GM20000 (cell line): ENCODE measurements around the gene KRT27.

Experiments
- DNase-seq: peaks from one replicate; pipeline ENCODE4 v3.0.0; 2012; ENCODE audit warnings: low spot score
- TF ChIP-seq, protein P1 (sequence below): IDR thresholded peaks from 2 replicates; pipeline ENCODE4 v1.5.1; 2012; ENCODE audit warnings: mild to moderate bottlenecking, control low read depth; ENCODE audit errors: extremely low read depth, missing control alignments

KRT27 gene

DNA sequence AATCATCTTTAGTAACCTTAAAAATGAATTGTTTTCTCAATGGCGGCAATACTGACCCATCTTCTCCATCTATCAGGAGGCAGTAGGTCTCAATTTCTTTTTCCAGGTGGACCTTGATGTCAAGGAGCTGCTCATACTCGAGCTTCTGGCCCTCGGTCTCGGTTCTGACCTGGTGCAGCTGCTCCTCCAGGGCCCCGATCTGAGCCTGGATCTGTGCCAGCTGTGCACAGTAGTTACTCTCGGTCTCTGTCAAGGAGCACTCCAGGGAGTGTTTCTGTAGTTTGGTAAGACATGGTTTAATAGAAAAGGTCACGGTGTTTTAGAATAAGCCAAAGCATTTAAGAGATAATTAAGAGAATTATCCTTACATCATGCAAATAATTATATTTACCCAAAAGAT is 4.9 kb downstream of the KRT27 start:
- TF ChIP-seq, protein P1, sequence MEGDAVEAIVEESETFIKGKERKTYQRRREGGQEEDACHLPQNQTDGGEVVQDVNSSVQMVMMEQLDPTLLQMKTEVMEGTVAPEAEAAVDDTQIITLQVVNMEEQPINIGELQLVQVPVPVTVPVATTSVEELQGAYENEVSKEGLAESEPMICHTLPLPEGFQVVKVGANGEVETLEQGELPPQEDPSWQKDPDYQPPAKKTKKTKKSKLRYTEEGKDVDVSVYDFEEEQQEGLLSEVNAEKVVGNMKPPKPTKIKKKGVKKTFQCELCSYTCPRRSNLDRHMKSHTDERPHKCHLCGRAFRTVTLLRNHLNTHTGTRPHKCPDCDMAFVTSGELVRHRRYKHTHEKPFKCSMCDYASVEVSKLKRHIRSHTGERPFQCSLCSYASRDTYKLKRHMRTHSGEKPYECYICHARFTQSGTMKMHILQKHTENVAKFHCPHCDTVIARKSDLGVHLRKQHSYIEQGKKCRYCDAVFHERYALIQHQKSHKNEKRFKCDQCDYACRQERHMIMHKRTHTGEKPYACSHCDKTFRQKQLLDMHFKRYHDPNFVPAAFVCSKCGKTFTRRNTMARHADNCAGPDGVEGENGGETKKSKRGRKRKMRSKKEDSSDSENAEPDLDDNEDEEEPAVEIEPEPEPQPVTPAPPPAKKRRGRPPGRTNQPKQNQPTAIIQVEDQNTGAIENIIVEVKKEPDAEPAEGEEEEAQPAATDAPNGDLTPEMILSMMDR: no peak
- DNase-seq: no peak

DNA sequence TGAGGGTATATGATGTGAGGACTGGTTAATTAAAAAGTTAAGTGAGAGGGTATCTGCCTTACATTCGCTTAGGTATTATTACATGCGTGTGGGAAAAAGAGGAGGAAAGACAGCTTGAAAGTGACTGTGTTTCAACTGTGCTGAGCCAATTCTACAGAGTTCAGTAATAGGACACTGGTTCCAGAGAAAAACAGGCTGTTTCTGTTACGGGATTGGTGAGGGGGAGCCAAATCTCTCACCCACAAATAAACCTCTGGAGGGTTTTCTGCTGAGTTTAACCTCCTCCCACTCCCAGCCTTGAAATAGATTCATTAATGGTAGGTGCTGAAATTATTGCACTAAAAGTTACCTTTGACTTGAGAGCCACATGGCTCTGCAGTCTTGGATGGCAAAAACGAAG is 6.4 kb downstream of the KRT27 start:
- no peak for DNase-seq
- TF ChIP-seq, protein P1: no peak

DNA sequence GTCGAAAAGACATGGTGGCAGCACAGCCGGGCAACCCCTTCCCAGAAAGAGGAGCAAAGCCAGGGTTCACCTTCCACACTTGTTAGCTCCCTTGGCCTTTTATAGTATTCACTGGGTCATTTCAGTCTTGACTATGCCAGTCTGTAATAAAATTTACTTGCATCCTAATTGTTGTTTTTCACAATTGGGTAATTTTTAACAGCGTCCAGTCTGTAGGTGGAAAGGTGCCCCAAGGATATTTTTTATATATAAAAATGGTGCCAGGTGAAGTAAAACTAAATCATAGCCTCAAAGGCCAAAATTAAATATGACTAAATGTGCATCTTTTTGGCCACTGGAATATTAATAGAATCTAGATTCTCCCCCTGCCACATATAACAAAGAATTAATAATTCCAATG is 10.2 kb downstream of the KRT27 start, which contains the start of gene KRT26:
KRT26 (minus strand) TSS at position 101 of the 400 bp plus-strand sequence; CDS start at position 13, 88 bp downstream.
- no peak for DNase-seq
- TF ChIP-seq, protein P1: no peak

DNA sequence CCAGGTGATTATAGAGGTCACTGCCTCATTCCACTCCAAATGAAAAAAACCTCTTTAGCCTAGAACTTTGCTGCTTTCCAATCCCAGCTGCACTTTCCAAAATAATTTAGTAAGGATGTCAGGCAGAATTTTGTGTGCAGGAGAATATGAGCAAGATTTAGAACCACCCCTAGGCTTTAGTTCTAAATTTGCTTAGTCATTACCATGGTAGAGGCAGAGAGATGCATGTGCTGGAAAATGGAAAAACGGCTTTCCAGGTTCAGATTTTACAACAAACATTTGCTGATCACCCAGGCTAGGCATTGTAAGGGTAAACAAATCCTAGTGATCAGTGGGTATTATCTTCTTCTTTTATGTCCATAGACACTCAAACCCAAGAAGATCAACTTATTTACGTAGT is 16.7 kb downstream of the KRT27 start:
- TF ChIP-seq, protein P1: no peak
- DNase-seq: no peak

DNA sequence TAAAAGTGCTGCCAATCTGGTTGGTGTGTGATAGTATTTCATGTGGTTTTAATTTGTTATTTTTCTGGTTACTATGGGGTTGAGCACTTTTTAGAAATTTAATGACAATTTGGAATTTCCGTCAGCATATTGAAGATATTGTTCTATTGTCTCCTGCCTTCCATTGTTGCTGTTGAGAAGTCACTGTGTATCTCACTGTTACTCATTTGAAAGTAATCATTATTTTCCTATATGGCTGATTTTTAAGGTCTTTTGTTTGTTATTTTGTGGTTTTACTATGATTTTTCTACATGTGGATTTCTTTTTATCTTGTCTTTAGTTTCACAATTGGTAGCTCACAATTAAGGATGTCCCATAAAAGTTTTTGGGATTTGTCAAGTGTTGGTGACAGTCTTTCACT is 18.6 kb downstream of the KRT27 start:
- DNase-seq: no peak
- TF ChIP-seq, protein P1: no peak

DNA sequence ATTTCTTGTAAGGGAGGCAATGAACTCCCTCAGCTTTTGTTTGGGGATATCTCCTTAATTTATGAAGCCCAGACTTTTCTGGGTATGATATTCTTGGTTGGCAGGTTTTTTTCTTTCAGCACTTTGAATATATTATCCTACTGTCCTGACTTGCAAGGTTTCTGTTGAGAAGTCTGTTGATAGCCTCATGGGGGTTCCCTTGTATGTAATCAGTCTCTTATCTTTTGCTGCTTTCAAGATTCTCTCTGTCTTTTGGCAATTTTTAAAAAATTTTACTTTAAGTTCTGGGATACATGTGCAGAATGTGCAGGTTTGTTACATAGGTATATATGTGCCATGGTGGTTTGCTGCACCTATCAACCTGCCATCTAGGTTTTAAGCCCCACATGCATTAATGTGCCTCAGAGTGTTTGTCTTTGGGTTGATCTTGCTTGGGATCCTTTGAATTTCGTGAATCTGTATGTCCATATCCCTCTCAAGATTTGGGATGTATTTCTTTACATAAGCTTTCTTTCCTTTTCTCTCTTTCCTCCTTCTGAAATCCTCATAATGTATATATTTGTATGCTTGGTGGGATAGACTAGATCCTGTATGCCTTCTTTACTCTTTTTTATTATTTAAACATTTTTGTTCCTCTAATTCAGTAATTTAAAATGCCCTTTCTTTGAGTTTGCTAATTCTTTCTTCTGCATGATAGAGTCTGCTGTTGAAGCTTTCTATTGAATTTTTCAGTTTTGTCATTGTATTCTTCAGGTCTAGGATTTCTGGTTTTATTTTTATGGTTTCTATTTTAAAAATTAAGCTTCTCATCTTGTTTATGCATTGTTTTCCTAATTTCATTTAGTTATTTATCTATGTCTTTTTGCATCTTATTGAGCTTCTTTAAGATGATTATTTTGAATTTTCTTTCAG is 22.0 kb downstream of the KRT27 start:
- no peak for DNase-seq
- TF ChIP-seq, protein P1: no peak

DNA sequence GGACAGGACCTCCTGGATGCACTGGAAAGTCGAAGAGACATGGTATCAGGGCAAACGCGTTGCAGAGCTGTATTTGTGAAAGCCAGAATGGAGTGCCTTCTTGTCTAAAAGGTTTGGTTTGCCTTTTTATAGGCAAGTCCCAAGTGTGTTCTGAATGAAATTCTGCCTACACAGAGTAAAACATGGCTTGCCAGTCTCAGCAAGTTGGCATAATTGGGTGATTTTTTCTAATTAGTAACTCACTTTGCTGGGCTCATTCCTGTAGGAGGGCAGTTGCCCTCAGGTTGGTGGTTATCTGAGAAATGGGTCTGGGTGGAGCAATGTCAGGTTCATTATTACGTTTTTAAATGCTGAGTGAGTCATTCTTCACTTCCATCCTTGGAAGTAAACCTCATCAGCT is 27.1 kb downstream of the KRT27 start, which contains the start of gene KRT25:
KRT25 (minus strand) TSS at position 101 of the 400 bp plus-strand sequence; CDS start at position 41, 60 bp downstream.
- no peak for DNase-seq
- TF ChIP-seq, protein P1: no peak
